DOHH2 (cell line): ENCODE measurements around the gene IPO13.

ENCODE experiments used
- CTCF ChIP-seq: fragments of 200-600 bp; sonication (generic); IDR thresholded peaks from one replicate; pipeline ENCODE4 v1.5.1; 2014; ENCODE audit warnings: antibody characterized with exemption, mild to moderate bottlenecking, low read depth, low read length; ENCODE audit not compliant: poor library complexity, severe bottlenecking
- EZH2phosphoT487 ChIP-seq: fragments of 200-600 bp; sonication (generic); IDR thresholded peaks from 2 replicates; pipeline ENCODE4 v1.6.1; 2017; ENCODE audit warnings: borderline replicate concordance, mild to moderate bottlenecking, antibody characterized with exemption, low read length, moderate library complexity, mixed read lengths

GRCh38 chr1:43925846-43926245 lies 20.9 kb upstream of the IPO13 start:
- TF ChIP-seq CTCF (no peak), EZH2phosphoT487 (no peak)
